Heart right ventricle (tissue), 16 donors: ENCODE data around the gene LTBP2. TPM values are rescaled to one million over a fixed set of nuclear protein-coding genes. Genes with fewer than 3 reads are reported as not detected.

Experiments
- ATAC-seq, 8 donors: fragments of 200-7000 bp; cut with Tn5 transposase; one replicate each; pipeline ENCODE4 v1.9.1; 2020; ENCODE audit warnings: mild to moderate bottlenecking in 8 of 8, moderate library complexity in 8 of 8, moderate number of reproducible peaks in 1 of 8
- DNase-seq, 2 donors: peaks; one replicate each; pipeline ENCODE4 v3.0.0-alpha.2; 2020
- H3K27ac ChIP-seq, 10 donors: fragments of 200-600 bp; sonication (generic) in 2 of 10; one replicate each; pipeline versions ENCODE4 v1.5.0 to v1.8.0; 2020 to 2022; ENCODE audit warnings: mild to moderate bottlenecking in 3 of 10
- H3K27me3 ChIP-seq, 7 donors: fragments of 200-600 bp; one replicate each; pipeline ENCODE4 v1.8.0; 2021 to 2022; ENCODE audit warnings: mild to moderate bottlenecking in 2 of 7
- H3K36me3 ChIP-seq, 9 donors: fragments of 200-600 bp; sonication (generic) in 1 of 9; one replicate each; pipeline versions ENCODE4 v1.5.0 to v1.8.0; 2020 to 2022; ENCODE audit warnings: mild to moderate bottlenecking in 2 of 9
- H3K4me1 ChIP-seq, 9 donors: fragments of 200-600 bp; sonication (generic) in 1 of 9; one replicate each; pipeline versions ENCODE4 v1.5.0 to v1.8.0; 2020 to 2022; ENCODE audit warnings: mild to moderate bottlenecking in 4 of 9
- H3K4me3 ChIP-seq, 10 donors: fragments of 200-600 bp; sonication (generic) in 2 of 10; one replicate each; pipeline versions ENCODE4 v1.5.0 to v1.8.0; 2020 to 2022; ENCODE audit warnings: mild to moderate bottlenecking in 7 of 10, moderate library complexity in 2 of 10
- H3K9me3 ChIP-seq, 11 donors: fragments of 200-600 bp in 10 of 11; sonication (generic) in 2 of 11; one replicate each; pipeline versions ENCODE4 v1.5.0 to v1.8.0; 2013 to 2022; ENCODE audit warnings: mild to moderate bottlenecking in 2 of 11, control low read depth in 1 of 11, moderate library complexity in 1 of 11
- WGBS, 2 donors: extraction: QIAGEN DNeasy Blood & Tissue Kit; methylation state at CpG; one replicate each; pipeline ENCODE4 v1.1.7; 2013; ENCODE audit warnings: inconsistent platforms in 1 of 2; 5-methylcytosine and 5-hydroxymethylcytosine counted together
- intact Hi-C, 10 donors: fragments of 100-400 bp; cut with DNase I; formaldehyde crosslinking; loops; one replicate each; pipeline versions ENCODE4 v1.11.1 to v1.14.2; 2022
- polyA plus RNA-seq, 2 donors: library from polyadenylated mRNA; stranded (reverse); fragments of 200-250 nt; gene quantifications; one replicate each; pipeline ENCODE4 v1.2.3, GENCODE V29; 2013
- total RNA-seq, 10 donors: library from RNA; stranded (reverse); fragmentation: NEBNext Ultra II Directional in 3 of 10; extraction: Animal tissue kit (Norgen Biotek cat#: 25700) in 3 of 10; gene quantifications; one replicate each; pipeline versions ENCODE4 v1.2.1 to v1.2.4, GENCODE V29; 2021 to 2023
- TF ChIP-seq, protein P1 (sequence below), 9 donors: fragments of 200-600 bp; sonication (generic) in 2 of 9; IDR thresholded peaks; one replicate each; pipeline versions ENCODE4 v1.5.0 to v1.8.0; 2021 to 2022; ENCODE audit warnings: antibody characterized with exemption in 9 of 9, mild to moderate bottlenecking in 5 of 9, moderate library complexity in 1 of 9
- donor health status: Arrhythmogenic right ventricular cardiomyopathy.
- donor health status: ischemic (EF 13 %, LVEDD 7.1; RV severe dilation, severe dysfunction).
- donor health status: healthy with polysubstance abuse.
- donor health status: DM: no; HTN: yes; CAD: no.
- donor health status: DM: no; HTN: no; CAD: no.
- donor health status: ischemic (EF 25% LVEDD 6.9; RV normal size, moderate dysfunction).
- donor health status: ischemic (EF 25% LVEDD 5.7; RV mildly dilated, moderate dysfunction).
- donor health status: healthy.
- donor health status: DM: yes; HTN: yes; CAD: no.
- donor health status: Ischemic cardiomyopathy.
- donor health status: ischemic (EF 35%, LVEDD 5.7; RV mildly dilated, moderate dysfunction).
- donor health status: nonischemic (EF 11% LVEDD 7.7; RV severe dilation, severe dysfunction).
- donor health status: DM: yes; HTN: yes; CAD: no.
- donor health status: PGD.
- donor health status: ischemic (EF 29% LVEDD 5.4; RV normal size, mild dysfunction).
- donor health status: nonischemic (EF 23%, LVEDD 6.1; RV moderate dilation, normal function).

The LTBP2 gene
- total and polyA plus RNA-seq, 12 donors: 3.5 to 50.3 (median 17.3) TPM

GRCh38 chr14:74503291-74503937, 108.6 kb downstream of the LTBP2 start:
- 90 to 92% methylated on average over 14 of the region's 14 CpGs for WGBS, 2 donors
- Histone ChIP-seq H3K4me3 (no peak overlapping the region), H3K9me3 (no peaks in the 10 kb centered on the region), H3K27ac (no peak overlapping the region), H3K27me3 (no peaks in the 10 kb centered on the region), H3K36me3 (peaks cover 0 to 78% (median 10%) of the 10 kb centered on the region in 9 donors), H3K4me1 (peaks cover 0 to 16% (median 0%) of the 10 kb centered on the region in 9 donors)
- DNase-seq: no peak
- intact Hi-C loops: loop anchor here in 2 of 10 donors (5.0 to 10.0 kb wide), 2 partner anchors 101 to 114 kb away; no protein-coding TSS in a partner anchor
- ATAC-seq: no peak
- TF ChIP-seq, protein P1, sequence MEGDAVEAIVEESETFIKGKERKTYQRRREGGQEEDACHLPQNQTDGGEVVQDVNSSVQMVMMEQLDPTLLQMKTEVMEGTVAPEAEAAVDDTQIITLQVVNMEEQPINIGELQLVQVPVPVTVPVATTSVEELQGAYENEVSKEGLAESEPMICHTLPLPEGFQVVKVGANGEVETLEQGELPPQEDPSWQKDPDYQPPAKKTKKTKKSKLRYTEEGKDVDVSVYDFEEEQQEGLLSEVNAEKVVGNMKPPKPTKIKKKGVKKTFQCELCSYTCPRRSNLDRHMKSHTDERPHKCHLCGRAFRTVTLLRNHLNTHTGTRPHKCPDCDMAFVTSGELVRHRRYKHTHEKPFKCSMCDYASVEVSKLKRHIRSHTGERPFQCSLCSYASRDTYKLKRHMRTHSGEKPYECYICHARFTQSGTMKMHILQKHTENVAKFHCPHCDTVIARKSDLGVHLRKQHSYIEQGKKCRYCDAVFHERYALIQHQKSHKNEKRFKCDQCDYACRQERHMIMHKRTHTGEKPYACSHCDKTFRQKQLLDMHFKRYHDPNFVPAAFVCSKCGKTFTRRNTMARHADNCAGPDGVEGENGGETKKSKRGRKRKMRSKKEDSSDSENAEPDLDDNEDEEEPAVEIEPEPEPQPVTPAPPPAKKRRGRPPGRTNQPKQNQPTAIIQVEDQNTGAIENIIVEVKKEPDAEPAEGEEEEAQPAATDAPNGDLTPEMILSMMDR (IDR thresholded peaks at IDR 0.05): no peak

GRCh38 chr14:74502236-74503019, 109.6 kb downstream of the LTBP2 start:
- no peak for DNase-seq
- Histone ChIP-seq H3K4me3 (no peak overlapping the region), H3K27me3 (no peaks in the 10 kb centered on the region), H3K36me3 (peaks cover 0 to 76% (median 10%) of the 10 kb centered on the region in 9 donors), H3K9me3 (no peaks in the 10 kb centered on the region), H3K4me1 (peaks cover 0 to 12% (median 0%) of the 10 kb centered on the region in 9 donors), H3K27ac (no peak overlapping the region)
- WGBS, 2 donors: 86 to 88% methylated on average over 21 of the region's 21 CpGs
- TF ChIP-seq, protein P1 (IDR thresholded peaks at IDR 0.05): peak in 7 of 9 donors; percentile 12 to 41 (median 34)
- ATAC-seq: peak in 2 of 8 donors; percentile 36 to 38
- intact Hi-C loops: loop anchor here in 2 of 10 donors (5.0 to 10.0 kb wide), 2 partner anchors 102 to 115 kb away; no protein-coding TSS in a partner anchor

DNA sequence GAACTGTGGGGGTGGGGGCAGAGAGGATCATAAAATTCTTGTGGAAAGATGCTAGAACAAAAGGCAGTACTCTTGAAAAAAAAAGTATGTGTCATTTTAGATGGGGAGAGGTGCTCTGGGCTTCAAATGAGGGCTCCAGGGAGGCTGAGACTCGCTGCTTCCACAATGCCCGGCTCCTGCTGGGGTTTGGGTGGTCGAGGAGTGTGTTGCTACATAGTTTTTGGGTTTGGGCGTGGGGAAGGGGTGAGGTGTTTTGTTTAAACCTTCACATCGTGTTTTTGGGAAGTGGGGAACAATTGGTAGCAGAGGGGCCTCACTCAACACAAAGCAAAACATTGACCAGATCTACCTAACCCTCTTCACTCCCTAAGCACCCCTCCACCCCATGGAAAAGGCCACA, 110.3 kb downstream of the LTBP2 start:
- peaks cover 0 to 11% (median 0%) of the 10 kb centered on the region in 9 donors for H3K4me1 ChIP-seq
- no peak overlapping the region for H3K4me3 ChIP-seq
- intact Hi-C loops: loop anchor here in 2 of 10 donors (5.0 to 10.0 kb wide), 2 partner anchors 103 to 116 kb away; no protein-coding TSS in a partner anchor
- no peak for ATAC-seq
- no peak for DNase-seq
- H3K27me3 ChIP-seq: no peaks in the 10 kb centered on the region
- WGBS, 2 donors: 68 to 73% methylated on average over 5 of the region's 5 CpGs
- TF ChIP-seq, protein P1 (IDR thresholded peaks at IDR 0.05): no peak
- H3K36me3 ChIP-seq: peaks cover 0 to 77% (median 10%) of the 10 kb centered on the region in 9 donors
- H3K27ac ChIP-seq: no peak overlapping the region
- no peaks in the 10 kb centered on the region for H3K9me3 ChIP-seq

DNA sequence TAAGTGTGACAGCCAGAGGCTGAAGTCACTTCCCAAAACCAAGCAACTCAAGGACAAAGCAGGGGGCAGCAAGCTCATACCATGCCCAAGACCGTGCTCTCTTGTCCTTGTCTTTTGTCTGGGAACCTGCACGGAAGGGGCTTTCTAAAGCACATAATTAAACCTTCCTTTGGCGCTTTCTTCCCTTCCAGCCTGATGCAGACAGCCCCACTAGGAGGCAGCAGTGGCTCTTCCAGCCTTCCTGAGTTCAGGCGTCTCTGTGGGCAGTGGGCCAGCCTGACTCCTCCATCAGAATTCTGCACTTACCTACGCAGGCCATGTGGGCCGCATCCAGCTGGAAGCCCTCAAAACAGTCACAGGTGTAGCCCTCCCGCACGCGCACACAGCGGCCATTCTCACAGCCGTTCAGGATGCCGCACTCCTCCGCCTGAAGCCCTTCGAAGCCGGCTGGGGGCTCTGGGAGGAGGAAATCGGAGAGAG, 110.9 kb downstream of the LTBP2 start:
- Histone ChIP-seq H3K4me1 (peaks cover 0 to 15% (median 0%) of the 10 kb centered on the region in 9 donors), H3K9me3 (no peaks in the 10 kb centered on the region), H3K27me3 (no peaks in the 10 kb centered on the region), H3K36me3 (peaks cover 0 to 77% (median 10%) of the 10 kb centered on the region in 9 donors), H3K4me3 (no peak overlapping the region), H3K27ac (no peak overlapping the region)
- 38 to 46% methylated on average over 16 of the region's 16 CpGs for WGBS, 2 donors
- DNase-seq (peak; percentile 58 to 66), ATAC-seq (peak; percentile 38 to 77 (median 62))
- intact Hi-C loops: loop anchor here in 2 of 10 donors (5.0 to 10.0 kb wide), 2 partner anchors 104 to 116 kb away; no protein-coding TSS in a partner anchor
- TF ChIP-seq, protein P1 (IDR thresholded peaks at IDR 0.05): peak; percentile 21 to 67 (median 60)
